RWPE1 (cell line): Measurements from ENCODE around the gene FAM180A.
A peak's percentile ranks its signal among the peaks of the same experiment; 100 is the strongest.

ENCODE experiments used
- CTCF ChIA-PET: fragments of 350-600 bp; sonication (Branson Sonifier 250); formaldehyde crosslinking; extraction: SDS; loops from one replicate; lab custom pipeline; 2021; lab: Yijun Ruan, JAX
- POLR2A ChIA-PET: fragments of 400-600 bp; formaldehyde crosslinking; extraction: SDS; loops from one replicate; lab custom pipeline; 2020; ENCODE audit warnings: antibody characterized with exemption; ENCODE audit not compliant: low non-redundant PET; lab: Yijun Ruan, JAX
- DNase-seq: peaks from one replicate; pipeline ENCODE4 v3.0.0; 2012; ENCODE audit warnings: low spot score
- H3K27ac ChIP-seq: fragments of 450-650 bp; 2 replicates; pipeline ENCODE4 v1.5.1; 2017
- TF ChIP-seq, protein P1 (sequence below): fragments of 450-650 bp; conservative IDR thresholded peaks from 2 replicates; pipeline ENCODE4 v1.5.1; 2017; ENCODE audit warnings: low read depth, mild to moderate bottlenecking

The FAM180A gene

DNA sequence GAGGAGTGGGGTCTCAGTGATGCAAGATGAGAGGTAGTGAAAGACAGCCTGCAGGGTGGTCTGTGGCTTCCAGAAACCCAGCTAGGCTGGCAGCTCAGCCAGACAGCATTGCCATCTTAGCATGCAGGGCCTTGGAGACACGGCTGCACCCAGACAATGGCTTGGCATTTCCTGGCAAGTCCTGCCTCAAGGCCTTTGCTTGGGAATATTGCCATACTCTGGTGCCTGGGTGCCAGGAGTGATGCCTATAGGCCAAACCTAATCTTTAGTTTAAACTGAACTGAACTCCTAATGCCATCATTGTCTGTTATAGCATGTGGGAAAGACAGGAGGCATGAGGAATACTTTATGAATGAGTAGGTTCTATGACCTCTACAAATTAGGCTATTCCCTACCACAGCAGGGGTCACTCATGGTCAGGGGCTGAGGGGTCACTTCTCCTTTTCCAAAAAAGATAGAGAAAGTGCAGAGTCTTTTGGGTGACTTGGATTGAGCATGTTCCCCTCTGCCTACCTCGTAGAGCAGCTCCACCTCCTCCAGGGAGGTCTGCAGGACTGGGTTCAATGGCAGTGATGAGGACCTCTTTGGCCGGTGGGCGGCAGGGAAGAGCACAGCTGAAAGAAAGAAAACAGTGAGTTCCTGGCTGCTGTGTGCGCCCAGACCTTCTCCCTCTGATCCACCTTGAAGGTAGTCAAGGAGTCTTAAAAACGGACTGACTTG lies 11.9 kb downstream of the FAM180A start:
- CTCF ChIA-PET, result no interaction called here
- peak overlapping the region; percentile 36; the same call in 1 of the 2 replicates for H3K27ac ChIP-seq
- POLR2A ChIA-PET, result no interaction called here
- TF ChIP-seq, protein P1, sequence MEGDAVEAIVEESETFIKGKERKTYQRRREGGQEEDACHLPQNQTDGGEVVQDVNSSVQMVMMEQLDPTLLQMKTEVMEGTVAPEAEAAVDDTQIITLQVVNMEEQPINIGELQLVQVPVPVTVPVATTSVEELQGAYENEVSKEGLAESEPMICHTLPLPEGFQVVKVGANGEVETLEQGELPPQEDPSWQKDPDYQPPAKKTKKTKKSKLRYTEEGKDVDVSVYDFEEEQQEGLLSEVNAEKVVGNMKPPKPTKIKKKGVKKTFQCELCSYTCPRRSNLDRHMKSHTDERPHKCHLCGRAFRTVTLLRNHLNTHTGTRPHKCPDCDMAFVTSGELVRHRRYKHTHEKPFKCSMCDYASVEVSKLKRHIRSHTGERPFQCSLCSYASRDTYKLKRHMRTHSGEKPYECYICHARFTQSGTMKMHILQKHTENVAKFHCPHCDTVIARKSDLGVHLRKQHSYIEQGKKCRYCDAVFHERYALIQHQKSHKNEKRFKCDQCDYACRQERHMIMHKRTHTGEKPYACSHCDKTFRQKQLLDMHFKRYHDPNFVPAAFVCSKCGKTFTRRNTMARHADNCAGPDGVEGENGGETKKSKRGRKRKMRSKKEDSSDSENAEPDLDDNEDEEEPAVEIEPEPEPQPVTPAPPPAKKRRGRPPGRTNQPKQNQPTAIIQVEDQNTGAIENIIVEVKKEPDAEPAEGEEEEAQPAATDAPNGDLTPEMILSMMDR, result no peak
- DNase-seq, result no peak

DNA sequence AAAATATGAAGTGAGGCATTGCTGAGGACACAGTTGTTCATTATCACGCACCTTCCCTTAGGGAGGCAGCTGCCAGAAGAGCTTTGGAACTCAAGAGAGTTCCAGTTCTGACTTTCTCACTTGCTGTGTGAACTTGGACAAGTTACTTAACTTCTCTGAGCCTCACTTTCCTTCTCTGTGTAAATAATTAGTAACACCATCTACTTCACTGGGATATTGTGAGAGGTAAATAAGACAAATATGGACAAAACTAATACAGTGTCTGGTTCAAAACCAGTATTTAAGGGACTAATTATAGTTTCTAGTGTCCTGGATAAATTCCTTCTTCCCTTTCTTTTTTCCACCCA lies 14.3 kb downstream of the FAM180A start:
- CTCF ChIA-PET, result interaction anchor here (0.6 kb wide), 1 partner anchor 137 kb away, joined by 3 read pairs; no protein-coding TSS in a partner anchor

DNA sequence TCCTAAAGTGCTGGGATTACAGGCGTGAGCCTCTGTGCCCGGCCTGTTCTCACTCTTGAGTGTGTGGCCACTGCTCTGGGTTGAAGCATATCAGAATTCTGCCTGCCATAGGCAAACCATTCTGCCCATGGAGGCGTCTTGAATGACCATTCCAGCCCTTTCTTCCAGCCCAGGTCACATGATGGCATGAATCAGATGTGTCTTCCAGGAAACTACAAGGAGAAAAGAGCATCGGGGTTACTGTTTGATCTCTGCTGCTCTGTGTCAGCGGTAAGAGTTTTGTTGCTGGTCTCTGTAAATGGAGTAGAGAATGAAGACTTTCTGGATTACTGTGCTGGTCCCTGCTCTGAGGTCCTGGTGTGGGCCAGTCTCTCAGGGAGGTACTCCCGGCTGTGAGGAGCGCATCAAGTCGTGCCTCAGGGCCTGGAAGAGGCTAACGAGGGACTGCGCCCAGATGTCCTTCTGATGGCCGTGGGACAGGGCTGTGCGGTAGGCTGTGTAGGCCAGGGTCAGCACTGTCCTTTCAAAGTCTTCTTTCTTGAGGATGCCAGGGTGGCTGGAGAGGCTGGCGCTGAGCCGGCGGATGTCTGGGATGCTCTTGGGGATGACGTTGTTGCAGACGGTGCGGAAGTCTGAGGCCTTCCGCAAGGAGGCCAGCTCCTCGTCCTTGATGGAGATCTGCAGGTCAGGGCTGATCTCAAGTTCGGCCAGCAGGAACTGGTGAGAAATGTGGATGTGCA lies 14.8 kb downstream of the FAM180A start:
- ChIA-PET CTCF (interaction anchor here (0.6 kb wide), 1 partner anchor 137 kb away, joined by 3 read pairs; no protein-coding TSS in a partner anchor), POLR2A (no interaction called here)
- DNase-seq, result no peak
- TF ChIP-seq, protein P1, result no peak
- no peak overlapping the region for H3K27ac ChIP-seq

More for the DNA sequence above, 14.3 kb downstream of the FAM180A start:
- POLR2A ChIA-PET, result no interaction called here
- H3K27ac ChIP-seq, result no peak overlapping the region
- no peak for DNase-seq
- TF ChIP-seq, protein P1, result no peak

DNA sequence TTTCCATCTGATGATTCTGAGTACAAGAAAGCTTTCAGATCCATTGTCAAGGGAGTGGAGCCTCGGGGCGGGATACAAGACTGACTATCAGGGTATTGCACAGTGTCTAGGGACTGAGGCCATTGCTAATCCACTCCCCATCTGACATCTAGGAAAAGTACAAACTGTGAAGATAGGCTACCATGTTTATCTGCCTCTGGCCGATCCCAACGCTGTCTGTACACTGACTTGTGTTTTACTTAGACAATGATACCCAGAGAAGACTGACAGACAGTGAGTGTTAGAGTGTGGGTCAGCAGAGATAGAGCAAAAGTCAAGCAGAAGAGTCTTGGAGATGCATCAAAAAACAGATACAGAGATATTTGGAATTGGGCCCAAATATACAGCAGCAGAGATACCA lies 17.5 kb downstream of the FAM180A start:
- TF ChIP-seq, protein P1, result no peak
- DNase-seq, result no peak
- no peak overlapping the region for H3K27ac ChIP-seq
- ChIA-PET POLR2A (no interaction called here), CTCF (no interaction called here)

DNA sequence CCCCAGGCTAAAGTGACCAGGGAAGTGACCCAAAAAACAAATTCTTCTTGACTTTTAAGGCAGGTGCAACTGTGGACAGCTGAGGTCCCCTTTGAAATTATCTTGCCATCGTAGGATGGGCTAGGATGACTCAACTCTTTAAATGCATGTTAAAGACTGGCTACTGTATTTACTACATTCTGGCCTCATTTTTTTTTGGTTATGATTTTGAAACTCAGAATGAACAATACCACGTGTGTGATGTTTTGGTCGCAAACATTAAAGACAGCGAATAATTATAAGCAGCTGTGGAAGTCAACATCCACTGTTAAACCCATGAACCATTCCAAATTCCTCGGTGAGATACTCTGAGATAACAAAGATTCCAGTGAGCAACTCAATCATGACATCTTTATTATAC lies 19.4 kb downstream of the FAM180A start:
- DNase-seq, result no peak
- CTCF ChIA-PET, result interaction anchor here (0.6 kb wide), 2 partner anchors 16 to 1698 kb away, joined by 3 read pairs; no protein-coding TSS in a partner anchor
- POLR2A ChIA-PET, result no interaction called here
- no peak overlapping the region for H3K27ac ChIP-seq
- TF ChIP-seq, protein P1, result no peak

DNA sequence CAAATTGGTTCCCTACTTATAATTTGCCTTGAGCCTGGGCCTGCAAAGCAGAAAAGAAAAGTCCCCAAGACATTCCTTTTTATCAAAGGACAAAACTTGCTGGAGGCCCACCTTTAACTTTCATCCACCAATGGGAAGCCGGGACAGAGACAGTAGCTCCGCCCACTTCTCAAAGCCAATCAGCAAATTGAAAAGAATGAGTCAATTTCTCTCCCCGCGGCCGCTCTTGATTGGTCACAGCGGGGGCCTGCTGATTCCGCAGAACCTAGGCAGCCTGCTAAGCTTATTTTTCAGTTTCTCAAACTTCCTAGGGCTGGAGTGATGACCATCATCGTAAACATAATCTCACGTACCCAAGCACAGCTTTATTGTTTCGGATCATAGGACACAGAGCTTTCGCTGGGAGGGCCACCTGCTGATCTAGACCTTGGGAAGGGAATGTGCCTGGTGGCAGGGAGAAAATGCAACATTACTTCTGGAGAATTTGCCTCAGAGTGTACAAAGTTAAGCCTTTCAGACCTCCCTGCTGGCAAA lies 20.4 kb downstream of the FAM180A start, which contains the start of gene SLC13A4:
Gene SLC13A4 (minus strand): TSS at position 51 of the 534 bp plus-strand sequence. CDS start 690 bp downstream, outside the sequence.
- CTCF ChIA-PET, result interaction anchor here (0.5 kb wide), 1 partner anchor 10 kb away, joined by 3 read pairs; no protein-coding TSS in a partner anchor
- H3K27ac ChIP-seq, result no peak within 1 kb of the TSS
- TF ChIP-seq, protein P1, result no peak

More for the DNA sequence above, 20.4 kb downstream of the FAM180A start, which contains the start of gene SLC13A4:
- POLR2A ChIA-PET, result no interaction called here
- DNase-seq, result no peak
